GM19025 (cell line): ENCODE results near the gene LMLN.
"Not testable (repeated sequence)": the region's sequence is repeated elsewhere in the genome, so short reads cannot be mapped to it uniquely, and the experiment has no call there.

Experiments
- ATAC-seq: cut with Tn5 transposase; IDR thresholded peaks from one replicate; pipeline ENCODE4 v1.9.1; 2021; ENCODE audit warnings: mild to moderate bottlenecking, low read depth, moderate library complexity; ENCODE audit not compliant: unreplicated experiment

Gene LMLN

GRCh38 chr3:197959891-197960693 lies at the start of gene LMLN:
Gene LMLN (plus strand): TSS chr3:197960217. CDS start chr3:197960246, 29 bp downstream.
- peak; percentile 99 for ATAC-seq

DNA sequence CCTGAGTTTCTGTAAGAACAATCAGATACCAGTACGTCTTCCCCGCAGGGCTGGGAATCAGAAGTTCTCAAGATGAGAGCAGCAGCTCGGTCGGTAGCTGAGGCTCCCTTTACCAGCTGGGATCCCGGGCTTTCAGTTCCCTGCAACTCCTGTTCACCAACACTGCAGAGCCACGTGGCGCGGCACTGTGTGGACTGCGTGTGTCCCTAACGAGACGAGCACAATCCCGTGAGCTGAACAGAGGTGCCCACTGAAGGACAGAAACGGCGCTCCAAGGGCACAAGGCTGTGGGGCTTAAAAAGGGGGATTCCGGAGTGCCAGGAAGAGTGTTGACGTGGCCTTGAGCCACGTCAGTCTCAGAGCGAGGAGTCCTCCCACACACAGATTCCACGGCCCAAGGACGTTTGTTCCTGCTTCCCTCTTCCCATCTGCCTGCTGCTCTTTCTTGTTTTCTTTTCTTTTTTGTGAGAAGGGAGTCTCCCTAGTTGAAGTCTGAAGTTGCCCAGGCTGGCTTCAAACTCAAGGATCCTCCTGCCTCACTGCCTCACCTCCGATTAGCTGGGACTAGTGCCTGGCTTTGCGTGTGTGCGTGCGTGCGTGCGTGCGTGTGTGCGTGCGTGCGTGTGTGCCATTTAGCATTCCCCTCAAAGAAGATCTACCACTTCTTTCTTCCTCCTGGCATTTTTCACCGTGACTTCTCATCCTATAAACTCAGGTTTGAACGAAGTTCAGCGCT lies 47.1 kb upstream of the LMLN start:
- no peak for ATAC-seq

- no peak for ATAC-seq
Observed at GRCh38 chr3:197913641-197914380, 46.2 kb upstream of the LMLN start.

GRCh38 chr3:197921429-197922275 lies 38.4 kb upstream of the LMLN start:
- ATAC-seq = not testable (repeated sequence)

DNA sequence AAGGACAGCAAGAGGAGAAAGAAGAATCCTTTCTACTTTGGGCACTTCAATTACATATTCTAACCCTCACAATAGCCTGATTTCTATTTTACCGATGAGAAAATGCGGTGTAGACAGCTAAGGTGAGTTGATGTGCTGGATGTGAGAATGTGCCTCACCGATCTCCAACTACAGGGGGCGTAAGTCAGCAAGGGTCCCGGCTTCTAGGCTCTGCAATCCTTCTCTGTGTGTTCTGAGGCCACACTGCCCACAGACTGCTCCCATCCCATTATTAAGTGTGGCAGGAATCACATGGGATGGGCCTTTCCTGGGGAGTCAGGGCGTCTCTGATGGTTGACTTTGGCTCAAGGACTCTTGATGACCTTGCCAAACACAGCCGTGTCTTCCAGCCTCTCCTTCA lies 33.6 kb upstream of the LMLN start:
- ATAC-seq = no peak

DNA sequence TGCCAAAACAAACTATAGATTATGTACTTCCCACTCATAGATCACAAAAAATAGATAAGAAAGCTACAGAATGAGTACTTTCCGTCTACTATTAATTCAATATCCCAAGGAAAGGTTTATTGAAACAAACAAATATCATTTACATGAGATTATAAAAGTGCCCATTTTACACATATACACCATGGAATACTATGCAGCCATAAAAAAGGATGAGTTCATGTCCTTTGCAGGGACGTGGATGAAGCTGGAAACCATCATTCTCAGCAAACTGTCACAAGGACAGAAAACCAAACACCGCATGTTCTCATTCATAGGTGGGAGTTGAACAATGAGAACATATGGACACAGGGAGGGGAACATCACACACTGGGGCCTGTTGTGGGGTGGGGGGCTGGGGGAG lies 32.4 kb upstream of the LMLN start:
- not testable (repeated sequence) for ATAC-seq

GRCh38 chr3:197936819-197937384 lies 23.1 kb upstream of the LMLN start:
- ATAC-seq = no peak

- no peak for ATAC-seq
Observed at GRCh38 chr3:197940745-197941384, 19.2 kb upstream of the LMLN start.

- no peak for ATAC-seq
Observed at GRCh38 chr3:197942956-197943556, 17.0 kb upstream of the LMLN start.

- no peak for ATAC-seq
Observed at GRCh38 chr3:197949191-197949777, 10.7 kb upstream of the LMLN start.

GRCh38 chr3:197949778-197950676 lies 10.0 kb upstream of the LMLN start, which contains the start of gene RPL35A:
Gene RPL35A (plus strand): TSS chr3:197950190. CDS start chr3:197950968, 778 bp downstream.
- ATAC-seq = peak; percentile 87

- no peak for ATAC-seq
Observed at GRCh38 chr3:197950677-197951061, 9.3 kb upstream of the LMLN start.

- ATAC-seq = no peak
Observed at GRCh38 chr3:197951392-197951990, 8.5 kb upstream of the LMLN start.

DNA sequence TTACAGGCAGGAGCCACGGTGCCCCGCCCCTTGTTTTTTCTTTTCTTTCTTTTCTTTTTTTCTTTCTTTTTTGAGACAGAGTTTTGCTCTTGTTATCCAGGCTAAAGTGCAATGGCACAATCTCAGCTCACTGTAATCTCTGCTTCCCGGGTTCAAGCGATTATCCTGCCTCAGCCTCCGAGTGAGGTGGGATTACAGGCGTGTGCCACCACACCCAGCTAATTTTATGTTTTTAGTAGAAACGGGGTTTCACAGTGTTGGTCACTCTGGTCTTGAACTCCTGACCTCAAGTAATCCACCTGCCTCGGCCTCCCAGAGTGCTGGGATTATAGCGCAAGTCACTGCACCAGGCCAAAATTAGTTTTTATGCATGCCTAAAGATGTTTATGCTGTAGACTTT lies 7.6 kb upstream of the LMLN start:
- no peak for ATAC-seq

- no peak for ATAC-seq
Observed at GRCh38 chr3:197953325-197953724, 6.7 kb upstream of the LMLN start.

DNA sequence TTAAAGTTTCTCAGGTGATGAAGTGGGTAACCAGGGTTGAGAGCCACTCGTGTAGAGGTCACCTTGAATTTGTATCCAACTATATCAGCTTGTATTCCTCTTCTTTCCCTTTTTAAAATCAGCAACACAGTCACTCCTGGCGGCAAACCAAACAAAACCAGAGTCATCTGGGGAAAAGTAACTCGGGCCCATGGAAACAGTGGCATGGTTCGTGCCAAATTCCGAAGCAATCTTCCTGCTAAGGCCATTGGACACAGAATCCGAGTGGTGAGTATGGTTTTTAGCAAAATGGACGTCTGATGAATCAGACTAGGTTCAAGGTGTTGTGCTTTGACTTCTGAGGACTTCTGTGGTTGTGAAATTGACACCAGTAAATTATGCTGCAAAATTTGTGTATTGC lies 6.1 kb upstream of the LMLN start:
- no peak for ATAC-seq

DNA sequence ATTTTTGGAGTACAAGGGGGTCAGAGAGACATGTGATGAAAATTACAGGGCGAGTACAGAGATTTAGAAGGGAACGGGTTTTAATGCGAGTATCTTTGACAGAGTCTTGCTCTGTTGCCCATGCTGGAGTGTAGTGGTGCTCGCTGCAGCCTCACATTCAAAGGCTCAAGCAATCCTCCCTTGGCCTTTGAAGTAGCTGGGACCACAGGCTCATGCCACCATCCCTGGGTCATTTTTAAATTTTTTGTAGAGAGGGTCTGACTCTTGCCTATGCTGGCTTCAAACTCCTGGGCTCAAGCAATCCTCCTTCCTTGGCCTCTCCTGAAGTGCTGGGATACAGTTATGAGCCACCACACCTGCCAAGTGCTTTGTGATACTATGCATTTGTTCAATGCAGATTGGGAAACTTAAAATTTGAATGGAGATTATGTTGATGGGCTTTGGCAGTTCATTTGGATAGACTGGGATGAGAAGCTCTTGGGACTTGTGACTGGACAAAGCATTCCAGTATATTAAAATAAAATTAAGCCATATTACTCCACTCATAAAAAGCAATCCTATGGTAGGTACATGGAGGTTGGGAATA lies 4.0 kb upstream of the LMLN start:
- ATAC-seq = no peak
